CD8-positive, alpha-beta memory T cell (primary cell): ENCODE data around the gene KRABD2.

Experiments
- CTCF ChIA-PET: fragments of 350-600 bp; sonication (Branson Sonifier 250); formaldehyde crosslinking; loops from one replicate; lab custom pipeline; 2021; ENCODE audit warnings: antibody characterized with exemption; lab: Charles Lee
- POLR2A ChIA-PET: fragments of 350-600 bp; sonication (Branson Sonifier 250); formaldehyde crosslinking; loops from one replicate; lab custom pipeline; 2021; ENCODE audit warnings: antibody characterized with exemption; lab: Charles Lee
- DNase-seq, 5 donors: peaks; one replicate each; pipeline versions ENCODE4 v3.0.0 to v3.0.0-alpha.2; 2020 to 2022; ENCODE audit warnings: mixed read lengths in 1 of 5
- H3K27ac ChIP-seq: one replicate; pipeline ENCODE4 v1.7.0; 2013; ENCODE audit warnings: low read depth, mild to moderate bottlenecking, low read length, moderate library complexity
- H3K27me3 ChIP-seq: 2 replicates; pipeline ENCODE4 v1.7.0; 2013; ENCODE audit warnings: low read length, mild to moderate bottlenecking; ENCODE audit not compliant: insufficient read depth, poor library complexity, severe bottlenecking
- H3K36me3 ChIP-seq: 2 replicates; pipeline ENCODE4 v1.7.0; 2013; ENCODE audit warnings: mild to moderate bottlenecking, low read length, moderate library complexity; ENCODE audit not compliant: insufficient read depth
- H3K4me1 ChIP-seq: 2 replicates; pipeline ENCODE4 v1.7.0; 2013; ENCODE audit warnings: mild to moderate bottlenecking, low read length, moderate library complexity; ENCODE audit not compliant: insufficient read depth
- H3K4me3 ChIP-seq: 2 replicates; pipeline ENCODE4 v1.7.0; 2013; ENCODE audit warnings: mild to moderate bottlenecking, low read length
- H3K9me3 ChIP-seq: 2 replicates; pipeline ENCODE4 v1.7.0; 2013; ENCODE audit warnings: mild to moderate bottlenecking, low read length
- H3K27ac Mint-ChIP-seq, 8 donors: one replicate each; pipeline ENCODE4 v1.8.0; 2020 to 2021; ENCODE audit warnings: mixed read lengths in 8 of 8, mild to moderate bottlenecking in 6 of 8, inconsistent platforms in 3 of 8, moderate library complexity in 3 of 8
- H3K27me3 Mint-ChIP-seq, 2 donors: one replicate each; pipeline ENCODE4 v1.8.0; 2020 to 2021; ENCODE audit warnings: mixed read lengths in 2 of 2, mild to moderate bottlenecking in 1 of 2, moderate library complexity in 1 of 2
- H3K36me3 Mint-ChIP-seq, 3 donors: one replicate each; pipeline ENCODE4 v1.8.0; 2020 to 2021; ENCODE audit warnings: mixed read lengths in 3 of 3, inconsistent platforms in 1 of 3, mild to moderate bottlenecking in 1 of 3
- H3K4me1 Mint-ChIP-seq, 3 donors: one replicate each; pipeline ENCODE4 v1.8.0; 2020 to 2021; ENCODE audit warnings: mixed read lengths in 3 of 3, inconsistent platforms in 1 of 3, mild to moderate bottlenecking in 1 of 3
- H3K4me3 Mint-ChIP-seq, 7 donors: one replicate each; pipeline ENCODE4 v1.8.0; 2020 to 2021; ENCODE audit warnings: mixed read lengths in 7 of 7, mild to moderate bottlenecking in 6 of 7, moderate library complexity in 4 of 7, inconsistent platforms in 2 of 7
- H3K9me3 Mint-ChIP-seq, 5 donors: one replicate each; pipeline ENCODE4 v1.8.0; 2020 to 2022; ENCODE audit warnings: mixed read lengths in 5 of 5, mild to moderate bottlenecking in 3 of 5, moderate library complexity in 2 of 5, inconsistent platforms in 1 of 5

The KRABD2 gene

GRCh38 chr17:8341456-8341855 is 35.0 kb downstream of the KRABD2 start:
- CTCF ChIA-PET, result no interaction called here
- POLR2A ChIA-PET, result no interaction called here

GRCh38 chr17:8339540-8339939 is 37.0 kb downstream of the KRABD2 start, which contains the start of gene ODF4:
TSS of gene ODF4 (plus strand) at chr17:8339840. CDS start at chr17:8340052, 212 bp downstream.
- no peak within 1 kb of the TSS for H3K4me3 ChIP-seq
- Mint-ChIP-seq H3K4me1 (peaks cover 0 to 12% (median 8%) of the 10 kb centered on the region in 3 donors), H3K9me3 (no peaks in the 10 kb centered on the region), H3K36me3 (no peaks in the 10 kb centered on the region), H3K27me3 (no peaks in the 10 kb centered on the region), H3K27ac (peak within 1 kb of the TSS in 1 of 8 donors; percentile 17), H3K4me3 (no peak within 1 kb of the TSS)
- H3K27ac ChIP-seq, result no peak within 1 kb of the TSS
- H3K9me3 ChIP-seq, result no peaks in the 10 kb centered on the region
- ChIA-PET CTCF (interaction anchor here (0.7 kb wide), 1 partner anchor 42 kb away, joined by 3 read pairs; no protein-coding TSS in a partner anchor), POLR2A (no interaction called here)
- no peak for DNase-seq
- no peaks in the 10 kb centered on the region for H3K27me3 ChIP-seq
- no peaks in the 10 kb centered on the region for H3K36me3 ChIP-seq
- no peaks in the 10 kb centered on the region for H3K4me1 ChIP-seq

More at GRCh38 chr17:8341456-8341855, 35.0 kb downstream of the KRABD2 start:
- H3K4me3 Mint-ChIP-seq, result no peak overlapping the region
- Histone ChIP-seq H3K4me1 (no peaks in the 10 kb centered on the region), H3K36me3 (no peaks in the 10 kb centered on the region), H3K9me3 (no peaks in the 10 kb centered on the region), H3K27ac (no peak overlapping the region), H3K4me3 (no peak overlapping the region), H3K27me3 (peaks cover 4% of the 10 kb centered on the region)
- no peak overlapping the region for H3K27ac Mint-ChIP-seq
- H3K4me1 Mint-ChIP-seq, result peaks cover 0 to 12% (median 8%) of the 10 kb centered on the region in 3 donors
- no peak for DNase-seq
- no peaks in the 10 kb centered on the region for H3K36me3 Mint-ChIP-seq
- peaks cover 0 to 17% of the 10 kb centered on the region in 2 donors for H3K27me3 Mint-ChIP-seq
- H3K9me3 Mint-ChIP-seq, result no peaks in the 10 kb centered on the region

- ChIA-PET POLR2A (interaction anchor here (0.8 kb wide), 2 partner anchors 12 to 711 kb away, joined by 3 to 4 read pairs; no protein-coding TSS in a partner anchor), CTCF (no interaction called here)
- no peaks in the 10 kb centered on the region for H3K4me1 ChIP-seq
- H3K36me3 ChIP-seq, result no peaks in the 10 kb centered on the region
- no peaks in the 10 kb centered on the region for H3K27me3 ChIP-seq
- H3K27ac ChIP-seq, result no peak overlapping the region
- no peaks in the 10 kb centered on the region for H3K9me3 ChIP-seq
- no peak overlapping the region for H3K4me3 Mint-ChIP-seq
- H3K4me1 Mint-ChIP-seq, result peaks cover 0 to 12% (median 8%) of the 10 kb centered on the region in 3 donors
- DNase-seq, result no peak
- no peaks in the 10 kb centered on the region for H3K36me3 Mint-ChIP-seq
- H3K9me3 Mint-ChIP-seq, result no peaks in the 10 kb centered on the region
- no peak overlapping the region for H3K27ac Mint-ChIP-seq
- no peaks in the 10 kb centered on the region for H3K27me3 Mint-ChIP-seq
- H3K4me3 ChIP-seq, result no peak overlapping the region
Observed at GRCh38 chr17:8338753-8339140, 37.8 kb downstream of the KRABD2 start.

GRCh38 chr17:8337802-8338752 is 38.4 kb downstream of the KRABD2 start:
- Mint-ChIP-seq H3K4me3 (peak overlapping the region in 4 of 7 donors; percentile 27 to 74 (median 44)), H3K27ac (peak overlapping the region in 1 of 8 donors; percentile 85), H3K36me3 (no peaks in the 10 kb centered on the region), H3K4me1 (peaks cover 0 to 12% (median 8%) of the 10 kb centered on the region in 3 donors), H3K27me3 (peaks cover 0 to 3% of the 10 kb centered on the region in 2 donors), H3K9me3 (no peaks in the 10 kb centered on the region)
- DNase-seq, result no peak
- POLR2A ChIA-PET, result interaction anchor here (0.8 kb wide), 2 partner anchors 12 to 710 kb away, joined by 3 to 4 read pairs; no protein-coding TSS in a partner anchor
- Histone ChIP-seq H3K36me3 (no peaks in the 10 kb centered on the region), H3K27ac (no peak overlapping the region), H3K9me3 (no peaks in the 10 kb centered on the region), H3K4me1 (no peaks in the 10 kb centered on the region), H3K4me3 (no peak overlapping the region), H3K27me3 (no peaks in the 10 kb centered on the region)
- CTCF ChIA-PET, result interaction anchor here (0.8 kb wide), 1 partner anchor 12 kb away, joined by 3 read pairs; no protein-coding TSS in a partner anchor

- no peaks in the 10 kb centered on the region for H3K9me3 Mint-ChIP-seq
- Histone ChIP-seq H3K4me1 (no peaks in the 10 kb centered on the region), H3K27ac (no peak overlapping the region), H3K27me3 (no peaks in the 10 kb centered on the region), H3K36me3 (no peaks in the 10 kb centered on the region), H3K9me3 (no peaks in the 10 kb centered on the region), H3K4me3 (no peak overlapping the region)
- no peaks in the 10 kb centered on the region for H3K36me3 Mint-ChIP-seq
- no peak overlapping the region for H3K4me3 Mint-ChIP-seq
- POLR2A ChIA-PET, result no interaction called here
- CTCF ChIA-PET, result no interaction called here
- peaks cover 0 to 7% (median 7%) of the 10 kb centered on the region in 3 donors for H3K4me1 Mint-ChIP-seq
- peaks cover 8 to 23% of the 10 kb centered on the region in 2 donors for H3K27me3 Mint-ChIP-seq
- DNase-seq, result no peak
- H3K27ac Mint-ChIP-seq, result peak overlapping the region in 1 of 8 donors; percentile 17
Observed at GRCh38 chr17:8333281-8333680, 43.2 kb downstream of the KRABD2 start.

GRCh38 chr17:8332688-8333087 is 43.8 kb downstream of the KRABD2 start:
- Histone ChIP-seq H3K9me3 (no peaks in the 10 kb centered on the region), H3K27me3 (no peaks in the 10 kb centered on the region), H3K36me3 (no peaks in the 10 kb centered on the region), H3K4me1 (no peaks in the 10 kb centered on the region), H3K27ac (no peak overlapping the region), H3K4me3 (no peak overlapping the region)
- Mint-ChIP-seq H3K4me3 (peak overlapping the region in 1 of 7 donors; percentile 48), H3K36me3 (no peaks in the 10 kb centered on the region), H3K9me3 (no peaks in the 10 kb centered on the region), H3K27ac (no peak overlapping the region), H3K27me3 (peaks cover 12 to 29% of the 10 kb centered on the region in 2 donors), H3K4me1 (peaks cover 0 to 1% (median under 1%) of the 10 kb centered on the region in 3 donors)
- POLR2A ChIA-PET, result no interaction called here
- CTCF ChIA-PET, result no interaction called here
- no peak for DNase-seq

- Mint-ChIP-seq H3K27me3 (peaks cover 12 to 33% of the 10 kb centered on the region in 2 donors), H3K4me3 (no peak overlapping the region), H3K4me1 (peaks cover 0 to 5% (median 3%) of the 10 kb centered on the region in 3 donors), H3K9me3 (no peaks in the 10 kb centered on the region), H3K36me3 (no peaks in the 10 kb centered on the region), H3K27ac (no peak overlapping the region)
- Histone ChIP-seq H3K4me3 (no peak overlapping the region), H3K27me3 (peaks cover 4% of the 10 kb centered on the region), H3K4me1 (peaks cover 4% of the 10 kb centered on the region), H3K36me3 (no peaks in the 10 kb centered on the region), H3K27ac (no peak overlapping the region), H3K9me3 (no peaks in the 10 kb centered on the region)
- POLR2A ChIA-PET, result no interaction called here
- CTCF ChIA-PET, result no interaction called here
- DNase-seq, result no peak
Observed at GRCh38 chr17:8332128-8332527, 44.4 kb downstream of the KRABD2 start.

GRCh38 chr17:8327303-8327649 is 49.2 kb downstream of the KRABD2 start:
- no peak overlapping the region for H3K27ac Mint-ChIP-seq
- Histone ChIP-seq H3K9me3 (no peaks in the 10 kb centered on the region), H3K27me3 (peaks cover 12% of the 10 kb centered on the region)

More at GRCh38 chr17:8327303-8327649, 49.2 kb downstream of the KRABD2 start:
- Histone ChIP-seq H3K4me1 (peaks cover 15% of the 10 kb centered on the region), H3K4me3 (peak overlapping the region; percentile 43), H3K27ac (no peak overlapping the region), H3K36me3 (no peaks in the 10 kb centered on the region)
- no peak for DNase-seq
- Mint-ChIP-seq H3K36me3 (no peaks in the 10 kb centered on the region), H3K4me3 (peak overlapping the region in 5 of 7 donors; percentile 44 to 86 (median 57)), H3K27me3 (peaks cover 34 to 60% of the 10 kb centered on the region in 2 donors), H3K4me1 (peaks cover 11 to 22% (median 13%) of the 10 kb centered on the region in 3 donors), H3K9me3 (no peaks in the 10 kb centered on the region)
- POLR2A ChIA-PET, result no interaction called here
- CTCF ChIA-PET, result interaction anchor here (1.0 to 1.3 kb wide), 2 partner anchors 32 to 248 kb away, joined by 3 read pairs; partner anchors contain the start of gene SLC25A35
